CD4-positive, alpha-beta T cell treated with Interleukin-6 for 4 hours (primary cell): ENCODE measurements around the gene ABLIM3.

ENCODE experiments used
- DNase-seq: peaks from one replicate; pipeline ENCODE4 v3.0.0-alpha.2; 2020; ENCODE audit warnings: mixed read lengths

The ABLIM3 gene

GRCh38 chr5:149221326-149221725 lies 80.0 kb downstream of the ABLIM3 start:
- DNase-seq = no peak

DNA sequence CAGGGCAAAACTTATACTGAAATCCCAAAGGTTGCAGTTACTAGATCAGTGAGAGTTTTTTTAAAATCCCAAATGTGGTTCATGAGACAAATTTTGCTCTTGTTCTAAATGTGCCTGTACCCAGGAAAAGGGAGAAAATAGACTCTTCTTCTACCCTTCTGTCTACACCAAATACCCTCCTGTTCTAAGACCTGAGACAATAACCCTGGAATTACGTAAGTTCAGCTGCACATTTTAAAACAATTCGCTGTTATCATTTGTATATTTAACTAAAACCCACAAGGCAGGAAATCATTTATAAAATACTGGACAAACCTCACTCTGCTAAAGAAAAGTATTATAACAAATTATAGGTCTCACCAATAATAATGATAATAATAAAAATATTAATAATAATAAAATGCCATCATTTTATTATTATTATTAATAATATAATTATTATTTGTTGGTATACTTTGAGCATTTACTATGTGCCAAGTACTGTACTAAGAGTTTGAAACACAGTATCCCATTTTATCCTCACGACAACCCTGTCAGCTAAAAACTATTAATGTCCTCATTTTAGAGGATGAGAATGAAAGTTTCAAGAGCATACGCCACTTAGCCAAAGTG lies 80.5 kb downstream of the ABLIM3 start:
- no peak for DNase-seq

DNA sequence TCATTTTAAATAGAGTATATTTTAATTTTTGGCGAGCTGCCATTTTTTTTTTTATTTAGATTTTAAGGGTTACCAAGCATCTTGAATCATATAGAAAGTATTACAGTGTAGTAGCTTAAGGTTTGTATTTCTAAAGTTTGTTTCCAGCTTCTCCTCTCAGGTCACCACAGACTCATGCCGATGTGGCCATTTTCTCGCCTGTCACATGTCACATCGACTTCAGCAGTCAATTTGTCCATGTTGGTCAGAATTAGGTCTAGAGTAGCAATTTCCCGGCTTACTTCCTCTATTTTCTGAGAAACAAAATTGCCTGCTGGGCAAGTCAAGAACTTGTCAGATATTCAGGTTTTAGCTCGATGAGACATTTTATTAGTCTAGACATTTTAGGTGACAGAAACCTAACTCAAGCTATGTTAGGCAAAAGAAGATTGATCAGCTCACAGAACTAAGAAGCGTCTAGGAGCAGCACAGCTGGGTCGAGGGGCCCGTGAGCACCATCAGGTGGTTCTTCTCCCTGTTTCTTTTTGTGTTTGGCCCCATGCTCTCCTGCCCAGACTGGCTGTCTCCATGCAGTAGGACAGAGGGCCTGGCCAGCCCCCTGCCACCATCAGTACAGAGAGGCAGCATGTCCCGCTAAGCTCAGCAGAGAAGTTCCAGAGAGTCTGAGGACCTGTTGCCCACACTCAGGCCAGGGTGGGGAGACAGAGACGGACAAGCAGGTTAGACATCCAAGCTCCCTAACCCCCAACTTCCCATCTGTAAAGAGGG lies 82.0 kb downstream of the ABLIM3 start:
- no peak for DNase-seq

- DNase-seq = no peak
Measured at GRCh38 chr5:149224282-149224681, 83.0 kb downstream of the ABLIM3 start.

GRCh38 chr5:149227168-149227826 lies 86.0 kb downstream of the ABLIM3 start:
- DNase-seq = no peak

DNA sequence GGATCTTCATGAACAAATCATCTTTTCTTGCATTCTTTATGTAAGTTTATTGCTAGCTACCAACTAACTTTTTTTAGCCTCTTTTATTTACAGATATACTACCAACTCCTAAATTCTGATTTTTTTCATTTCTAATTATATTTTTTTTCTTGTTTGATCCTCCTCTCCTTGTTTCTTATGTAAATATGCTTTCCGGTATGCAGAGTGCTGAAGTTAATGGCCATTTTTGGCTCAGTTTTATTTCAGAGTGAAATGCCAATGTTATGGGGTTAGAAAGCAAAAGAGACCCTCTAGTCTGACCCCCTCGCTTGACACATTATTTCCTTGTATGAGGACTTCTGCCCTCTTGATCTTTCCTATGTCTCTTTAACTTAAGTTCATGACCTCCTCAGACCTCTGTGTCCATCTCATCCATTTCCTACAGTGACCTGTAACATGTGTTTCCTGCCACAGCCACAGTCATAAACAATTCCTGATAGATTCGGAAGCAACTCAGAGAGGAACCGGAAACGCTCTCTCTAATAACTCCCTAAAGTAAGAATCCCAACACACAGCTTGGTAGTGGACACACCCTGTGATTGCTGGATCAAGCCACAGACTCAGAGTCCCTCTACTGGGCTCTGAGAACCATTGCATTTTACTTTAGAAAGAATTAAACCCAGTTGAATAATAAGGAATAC lies 87.5 kb downstream of the ABLIM3 start:
- no peak for DNase-seq

GRCh38 chr5:149229298-149229937 lies 88.1 kb downstream of the ABLIM3 start:
- no peak for DNase-seq

GRCh38 chr5:149235841-149236240 lies 94.5 kb downstream of the ABLIM3 start:
- no peak for DNase-seq

DNA sequence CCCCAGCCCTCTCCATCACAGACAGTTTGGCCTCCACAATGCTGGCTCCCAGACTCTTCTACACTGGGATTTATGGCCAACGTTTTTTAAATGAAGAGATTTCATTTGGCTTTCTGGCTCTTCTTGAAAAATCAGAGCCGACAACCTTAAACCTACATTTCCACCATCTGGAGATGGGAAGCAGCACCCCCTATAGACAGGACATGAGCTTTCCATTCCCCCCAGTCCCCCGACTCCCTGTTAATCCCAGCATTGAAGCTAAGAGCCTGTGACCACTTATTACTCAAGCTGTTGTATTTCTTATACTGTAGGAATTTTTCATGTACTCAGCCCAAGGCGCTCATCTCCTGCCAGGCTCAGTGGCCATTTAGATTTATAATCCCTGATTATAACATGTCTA lies 96.4 kb downstream of the ABLIM3 start:
- no peak for DNase-seq

- peak; percentile 7 for DNase-seq
Measured at GRCh38 chr5:149238540-149238939, 97.2 kb downstream of the ABLIM3 start.

DNA sequence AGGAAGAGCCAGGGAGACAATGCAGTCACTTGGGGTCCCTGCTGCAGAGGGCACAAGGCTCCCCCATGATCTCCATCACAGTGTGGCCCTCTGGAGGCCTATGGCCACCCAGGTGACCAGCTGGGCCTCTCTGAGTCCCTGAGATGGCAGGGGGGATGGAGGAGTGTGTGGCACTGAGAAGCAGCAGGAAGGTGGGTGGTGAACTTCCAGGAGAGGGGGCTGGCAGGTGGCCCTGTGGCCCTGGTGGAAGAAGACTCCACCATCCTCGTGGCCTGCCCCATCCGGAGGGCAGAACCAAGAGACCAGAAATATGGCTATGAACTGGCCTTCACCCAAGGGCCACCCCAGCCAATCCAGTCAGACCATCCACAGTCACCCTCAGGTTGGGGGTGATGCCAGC lies 98.6 kb downstream of the ABLIM3 start:
- DNase-seq = no peak

- peak; percentile 95 for DNase-seq
Measured at GRCh38 chr5:149240354-149240998, 99.2 kb downstream of the ABLIM3 start.

DNA sequence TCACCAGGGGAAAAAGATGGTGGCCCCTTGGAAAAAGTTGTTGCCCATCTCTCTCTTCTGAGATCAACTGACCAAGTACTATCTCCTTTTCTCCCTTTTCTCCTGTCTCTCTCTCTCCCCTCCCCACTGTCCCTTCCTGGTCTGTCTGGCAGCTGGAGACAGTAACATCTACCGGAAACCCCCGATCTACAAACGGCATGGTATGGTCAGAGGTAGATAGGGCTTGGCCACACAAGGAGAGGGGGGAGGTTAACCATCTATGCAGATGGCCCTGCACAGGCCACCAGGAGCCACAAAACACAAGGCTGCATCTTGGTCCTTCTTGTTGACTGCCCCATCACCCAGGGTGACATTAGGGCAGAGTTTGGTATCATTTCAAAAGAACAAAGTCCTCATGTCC lies 101.0 kb downstream of the ABLIM3 start:
- no peak for DNase-seq

DNA sequence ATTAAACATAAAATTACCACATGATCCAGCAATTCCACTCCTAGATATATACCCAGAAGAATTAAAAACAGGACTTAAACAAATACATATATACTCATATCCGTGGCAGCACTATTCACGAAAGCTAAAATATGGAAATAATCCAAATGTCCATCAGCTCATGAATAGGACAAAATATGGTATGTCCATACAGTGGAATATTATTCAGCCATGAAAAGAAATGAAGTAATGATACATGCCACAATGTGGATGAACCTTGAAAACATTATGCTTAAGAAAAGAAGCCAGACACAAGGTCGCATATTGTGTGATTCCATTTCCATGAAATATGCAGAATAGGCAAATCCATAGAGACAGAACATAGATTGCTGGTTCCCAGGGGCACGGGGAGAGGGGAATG lies 105.6 kb downstream of the ABLIM3 start:
- no peak for DNase-seq

GRCh38 chr5:149247726-149248125 lies 106.4 kb downstream of the ABLIM3 start:
- no peak for DNase-seq

DNA sequence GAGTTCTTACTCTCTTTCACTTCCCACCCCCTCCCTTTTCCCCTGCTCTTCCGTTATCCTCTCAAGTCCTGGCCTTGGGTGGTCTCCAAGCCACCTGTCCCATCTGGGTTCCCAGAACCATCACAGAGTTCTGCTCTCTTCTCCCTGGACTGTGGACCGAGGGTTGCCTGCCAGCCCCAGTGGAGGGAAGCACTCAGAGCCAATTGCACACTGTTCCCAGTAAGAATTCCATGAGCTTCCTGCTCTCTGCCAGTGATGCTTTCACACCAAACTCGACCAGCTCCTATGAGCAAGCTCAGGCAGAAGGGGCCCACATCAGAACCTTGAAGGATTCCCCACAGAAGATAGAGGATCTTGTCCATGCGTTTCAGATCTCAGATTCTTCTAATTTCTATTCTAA lies 110.3 kb downstream of the ABLIM3 start:
- DNase-seq = no peak

- DNase-seq = no peak
Measured at GRCh38 chr5:149254506-149254905, 113.2 kb downstream of the ABLIM3 start.

DNA sequence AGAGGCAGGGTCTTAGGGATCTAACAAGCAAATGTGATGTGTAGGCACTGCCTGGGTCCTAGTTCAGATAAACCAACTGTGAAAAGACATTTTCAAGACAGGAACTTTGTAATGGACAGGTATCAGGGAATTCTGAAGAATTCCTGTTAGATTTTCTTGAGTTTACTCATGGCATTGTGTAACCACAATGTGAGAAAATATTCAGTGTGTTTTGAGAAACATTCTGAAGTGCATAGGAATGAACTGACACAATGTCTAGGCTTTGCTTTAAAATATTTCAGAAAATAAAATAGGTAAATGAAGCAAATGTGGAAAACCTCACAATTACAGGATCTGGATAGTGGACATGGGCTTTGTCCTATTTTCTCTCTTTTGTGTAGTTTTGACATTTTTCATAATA lies 115.2 kb downstream of the ABLIM3 start:
- DNase-seq = no peak

GRCh38 chr5:149257131-149257530 lies 115.8 kb downstream of the ABLIM3 start:
- no peak for DNase-seq

- DNase-seq = no peak
Measured at GRCh38 chr5:149257889-149258705, 116.8 kb downstream of the ABLIM3 start.

DNA sequence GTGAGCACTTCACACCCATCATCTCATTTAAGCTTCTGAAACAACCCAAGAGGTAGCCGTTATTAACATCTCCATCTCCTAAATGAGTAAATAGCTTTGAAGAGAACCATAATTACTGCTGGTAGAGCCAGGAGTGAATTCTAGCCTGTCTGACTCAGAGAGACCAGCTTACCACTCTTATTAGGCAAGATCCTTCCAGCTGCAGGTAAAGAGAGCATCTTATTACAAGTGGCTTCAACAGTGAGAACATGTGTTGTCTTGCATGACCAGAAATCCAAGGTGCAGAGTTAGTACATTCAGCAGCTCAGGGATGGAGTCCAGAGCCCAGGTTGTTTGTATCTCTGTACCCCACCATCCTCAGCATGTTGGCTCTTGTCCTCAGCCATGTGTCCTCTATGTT lies 119.5 kb downstream of the ABLIM3 start:
- no peak for DNase-seq

GRCh38 chr5:149261246-149261645 lies 120.0 kb downstream of the ABLIM3 start:
- no peak for DNase-seq
